ENCODE measurements around the gene CELA2A. TPM values are rescaled to one million over a fixed set of nuclear protein-coding genes. Genes with fewer than 3 reads are reported as not detected.

Gene CELA2A
- total RNA-seq, 1 donor: not detected

- DNase-seq (ENCODE audit: low read depth): peak; percentile 60
- TF ChIP-seq, protein P1, sequence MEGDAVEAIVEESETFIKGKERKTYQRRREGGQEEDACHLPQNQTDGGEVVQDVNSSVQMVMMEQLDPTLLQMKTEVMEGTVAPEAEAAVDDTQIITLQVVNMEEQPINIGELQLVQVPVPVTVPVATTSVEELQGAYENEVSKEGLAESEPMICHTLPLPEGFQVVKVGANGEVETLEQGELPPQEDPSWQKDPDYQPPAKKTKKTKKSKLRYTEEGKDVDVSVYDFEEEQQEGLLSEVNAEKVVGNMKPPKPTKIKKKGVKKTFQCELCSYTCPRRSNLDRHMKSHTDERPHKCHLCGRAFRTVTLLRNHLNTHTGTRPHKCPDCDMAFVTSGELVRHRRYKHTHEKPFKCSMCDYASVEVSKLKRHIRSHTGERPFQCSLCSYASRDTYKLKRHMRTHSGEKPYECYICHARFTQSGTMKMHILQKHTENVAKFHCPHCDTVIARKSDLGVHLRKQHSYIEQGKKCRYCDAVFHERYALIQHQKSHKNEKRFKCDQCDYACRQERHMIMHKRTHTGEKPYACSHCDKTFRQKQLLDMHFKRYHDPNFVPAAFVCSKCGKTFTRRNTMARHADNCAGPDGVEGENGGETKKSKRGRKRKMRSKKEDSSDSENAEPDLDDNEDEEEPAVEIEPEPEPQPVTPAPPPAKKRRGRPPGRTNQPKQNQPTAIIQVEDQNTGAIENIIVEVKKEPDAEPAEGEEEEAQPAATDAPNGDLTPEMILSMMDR (IDR thresholded peaks at IDR 0.05; ENCODE audit: insufficient read depth, low read depth, low read length): no peak
- peak overlapping the region; percentile 82 for H3K4me3 ChIP-seq (ENCODE audit: low read depth, low read length)
These were observed 44.9 kb upstream of the CELA2A start for GRCh38 chr1:15411593-15412137.

GRCh38 chr1:15412175-15412800 is 44.2 kb upstream of the CELA2A start:
- no peak overlapping the region for H3K4me3 ChIP-seq (ENCODE audit: low read depth, low read length)
- DNase-seq (ENCODE audit: low read depth): no peak
- TF ChIP-seq, protein P1 (IDR thresholded peaks at IDR 0.05; ENCODE audit: insufficient read depth, low read depth, low read length): no peak

- H3K4me3 ChIP-seq (ENCODE audit: low read depth, low read length): no peak overlapping the region
- DNase-seq (ENCODE audit: low read depth): no peak
- TF ChIP-seq, protein P1 (IDR thresholded peaks at IDR 0.05; ENCODE audit: insufficient read depth, low read depth, low read length): no peak
These were observed 43.7 kb upstream of the CELA2A start for GRCh38 chr1:15412843-15413242.

DNA sequence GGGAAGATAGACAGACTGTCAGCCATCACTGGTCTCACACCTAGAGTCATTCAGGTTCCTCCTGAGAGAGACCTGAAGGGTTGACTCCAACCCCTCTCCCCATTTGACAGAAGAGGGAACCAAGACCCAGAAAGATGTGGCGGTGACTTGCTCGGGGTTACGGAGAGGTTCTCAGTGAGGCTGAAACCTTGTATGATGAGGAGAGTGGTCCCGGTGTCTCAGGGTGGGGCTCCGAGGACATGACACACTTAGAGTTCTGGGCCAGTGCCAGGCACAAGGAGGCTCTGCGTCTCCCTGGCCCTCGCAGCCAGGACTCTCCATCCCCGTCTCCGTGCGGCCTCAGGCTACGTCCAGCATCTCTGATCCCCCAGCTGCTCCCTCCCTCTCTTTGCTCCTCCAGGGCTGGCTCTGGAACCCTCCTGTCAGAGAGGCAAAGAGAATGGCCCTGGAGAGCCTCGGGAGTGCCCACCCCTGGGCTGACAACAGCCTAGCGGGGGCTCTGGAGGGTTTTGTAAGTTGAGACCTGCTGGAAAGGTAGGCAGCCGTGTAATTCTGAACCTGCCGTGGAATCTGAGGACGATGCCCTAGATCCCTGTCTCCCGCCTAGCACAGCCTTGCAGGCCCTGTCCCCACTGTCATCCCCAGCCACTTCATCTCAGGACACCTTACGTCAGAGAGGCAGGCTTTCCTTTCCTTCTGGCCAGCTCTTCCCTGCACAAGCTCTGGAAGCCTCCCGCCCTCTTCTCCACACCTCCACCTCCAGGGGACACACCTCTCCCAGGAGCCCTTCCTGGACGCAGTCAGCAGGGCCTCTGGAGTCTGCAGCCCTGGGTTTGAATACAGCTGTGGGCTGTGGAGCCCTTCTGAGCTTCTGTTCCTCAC is 42.7 kb upstream of the CELA2A start:
- H3K4me3 ChIP-seq (ENCODE audit: low read depth, low read length): no peak overlapping the region
- DNase-seq (ENCODE audit: low read depth): no peak
- TF ChIP-seq, protein P1 (IDR thresholded peaks at IDR 0.05; ENCODE audit: insufficient read depth, low read depth, low read length): no peak

GRCh38 chr1:15414445-15414983 is 42.0 kb upstream of the CELA2A start:
- no peak overlapping the region for H3K4me3 ChIP-seq (ENCODE audit: low read depth, low read length)
- TF ChIP-seq, protein P1 (IDR thresholded peaks at IDR 0.05; ENCODE audit: insufficient read depth, low read depth, low read length): no peak
- no peak for DNase-seq (ENCODE audit: low read depth)

DNA sequence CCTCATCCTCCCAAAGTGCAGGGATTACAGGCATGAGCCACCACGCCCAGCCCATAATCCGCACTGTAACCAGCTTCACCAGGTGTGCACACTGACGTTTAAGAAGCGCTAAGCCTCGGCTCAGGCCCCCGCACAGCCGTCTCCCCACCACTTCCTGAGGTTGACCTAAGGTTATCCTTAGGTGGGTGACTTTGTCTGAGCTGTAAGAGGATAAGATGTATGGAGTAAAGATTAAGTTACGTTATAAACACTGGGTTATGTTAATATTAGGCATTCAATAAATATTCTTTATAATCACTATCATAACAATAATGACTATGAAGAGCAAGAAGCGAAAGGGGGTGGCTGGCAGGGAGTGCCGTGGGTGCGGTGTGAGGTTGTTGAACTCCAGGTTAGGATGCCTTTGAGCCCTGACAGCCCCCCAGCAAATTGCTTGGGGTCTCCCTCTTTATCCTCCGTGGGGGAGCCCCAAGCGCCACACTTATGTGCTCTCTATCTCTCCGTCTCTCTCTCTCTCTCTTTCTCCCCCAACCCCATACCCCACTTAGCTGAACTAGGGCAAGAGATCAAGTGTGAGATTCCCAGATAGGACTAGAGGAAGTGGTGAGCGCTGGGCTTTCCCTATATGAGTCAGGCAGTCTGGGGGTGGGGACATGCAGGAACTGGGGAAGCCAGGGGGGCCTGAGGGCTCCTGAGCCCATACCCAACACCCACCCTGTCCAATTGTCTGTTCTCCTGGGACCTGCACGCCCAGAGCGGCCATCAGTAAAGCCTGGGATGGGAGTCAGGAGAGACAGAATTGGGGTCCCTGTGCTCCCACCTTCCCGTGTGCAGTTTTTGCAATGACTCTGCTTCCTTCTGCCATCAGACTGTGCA is 39.2 kb upstream of the CELA2A start:
- no peak overlapping the region for H3K4me3 ChIP-seq (ENCODE audit: low read depth, low read length)
- TF ChIP-seq, protein P1 (IDR thresholded peaks at IDR 0.05; ENCODE audit: insufficient read depth, low read depth, low read length): no peak
- DNase-seq (ENCODE audit: low read depth): peak; percentile 76

Data from fibroblast of villous mesenchyme (primary cell).